ENCODE results near the gene MUS81. TPM values are rescaled to one million over a fixed set of nuclear protein-coding genes. Genes with fewer than 3 reads are reported as not detected.

Gene MUS81
- total and polyA plus RNA-seq, 2 of the 13 experiments (the other 11 are each of a cell fraction or from before 2014, with no cell fraction given): 25.6 to 30.2 TPM

GRCh38 chr11:65888163-65888814, 28.1 kb downstream of the MUS81 start, which contains the start of gene FIBP (continued):
- TF ChIP-seq ZNF512B (CRISPR knock-in tag; IDR thresholded peaks at IDR 0.05; ENCODE audit: borderline replicate concordance): no peak
- TF ChIP-seq ZNF138 (CRISPR knock-in tag; IDR thresholded peaks at IDR 0.05; ENCODE audit: low read depth): no peak
- TF ChIP-seq U2AF1 (optimal IDR thresholded peaks at IDR 0.05; ENCODE audit: low read depth, low read length): no peak
- TF ChIP-seq RBFOX2 (IDR thresholded peaks at IDR 0.05; ENCODE audit: low read depth, low read length): peak; percentile 93
- TF ChIP-seq RELA (CRISPR knock-in tag; IDR thresholded peaks at IDR 0.05): no peak
- no peak for TF ChIP-seq ZNF607 (CRISPR knock-in tag; IDR thresholded peaks at IDR 0.05; ENCODE audit: borderline replicate concordance)
- no peak for TF ChIP-seq ZNF367 (CRISPR knock-in tag; IDR thresholded peaks at IDR 0.05; ENCODE audit: borderline replicate concordance)
- peak; percentile 52 for TF ChIP-seq AGO1 (IDR thresholded peaks at IDR 0.05; ENCODE audit: low read depth, low read length, poor library complexity, severe bottlenecking)
- TF ChIP-seq SP140L (CRISPR knock-in tag; IDR thresholded peaks at IDR 0.05; ENCODE audit: borderline replicate concordance): no peak
- no peak for TF ChIP-seq ZNF235 (CRISPR knock-in tag; IDR thresholded peaks at IDR 0.05; ENCODE audit: borderline replicate concordance)
- TF ChIP-seq, protein P1, sequence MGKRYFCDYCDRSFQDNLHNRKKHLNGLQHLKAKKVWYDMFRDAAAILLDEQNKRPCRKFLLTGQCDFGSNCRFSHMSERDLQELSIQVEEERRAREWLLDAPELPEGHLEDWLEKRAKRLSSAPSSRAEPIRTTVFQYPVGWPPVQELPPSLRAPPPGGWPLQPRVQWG (CRISPR knock-in tag; IDR thresholded peaks at IDR 0.05; ENCODE audit: borderline replicate concordance, low read depth): no peak
- 0 out of 2 replicates have a peak, but pooled peaks have one; percentile 33 for TF ChIP-seq HOXA5 (CRISPR knock-in tag; IDR thresholded peaks at IDR 0.05)
- TF ChIP-seq MXI1 (IDR thresholded peaks at IDR 0.05; ENCODE audit: borderline replicate concordance, low read depth, low read length): peak; percentile 70; the same call in 1 of the 3 replicates
- no peak for TF ChIP-seq ZNF597 (CRISPR knock-in tag; IDR thresholded peaks at IDR 0.05)
- TF ChIP-seq, protein P2, sequence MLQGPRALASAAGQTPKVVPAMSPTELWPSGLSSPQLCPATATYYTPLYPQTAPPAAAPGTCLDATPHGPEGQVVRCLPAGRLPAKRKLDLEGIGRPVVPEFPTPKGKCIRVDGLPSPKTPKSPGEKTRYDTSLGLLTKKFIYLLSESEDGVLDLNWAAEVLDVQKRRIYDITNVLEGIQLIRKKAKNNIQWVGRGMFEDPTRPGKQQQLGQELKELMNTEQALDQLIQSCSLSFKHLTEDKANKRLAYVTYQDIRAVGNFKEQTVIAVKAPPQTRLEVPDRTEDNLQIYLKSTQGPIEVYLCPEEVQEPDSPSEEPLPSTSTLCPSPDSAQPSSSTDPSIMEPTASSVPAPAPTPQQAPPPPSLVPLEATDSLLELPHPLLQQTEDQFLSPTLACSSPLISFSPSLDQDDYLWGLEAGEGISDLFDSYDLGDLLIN (CRISPR knock-in tag; IDR thresholded peaks at IDR 0.05; ENCODE audit: borderline replicate concordance): no peak
- TF ChIP-seq, protein P3, sequence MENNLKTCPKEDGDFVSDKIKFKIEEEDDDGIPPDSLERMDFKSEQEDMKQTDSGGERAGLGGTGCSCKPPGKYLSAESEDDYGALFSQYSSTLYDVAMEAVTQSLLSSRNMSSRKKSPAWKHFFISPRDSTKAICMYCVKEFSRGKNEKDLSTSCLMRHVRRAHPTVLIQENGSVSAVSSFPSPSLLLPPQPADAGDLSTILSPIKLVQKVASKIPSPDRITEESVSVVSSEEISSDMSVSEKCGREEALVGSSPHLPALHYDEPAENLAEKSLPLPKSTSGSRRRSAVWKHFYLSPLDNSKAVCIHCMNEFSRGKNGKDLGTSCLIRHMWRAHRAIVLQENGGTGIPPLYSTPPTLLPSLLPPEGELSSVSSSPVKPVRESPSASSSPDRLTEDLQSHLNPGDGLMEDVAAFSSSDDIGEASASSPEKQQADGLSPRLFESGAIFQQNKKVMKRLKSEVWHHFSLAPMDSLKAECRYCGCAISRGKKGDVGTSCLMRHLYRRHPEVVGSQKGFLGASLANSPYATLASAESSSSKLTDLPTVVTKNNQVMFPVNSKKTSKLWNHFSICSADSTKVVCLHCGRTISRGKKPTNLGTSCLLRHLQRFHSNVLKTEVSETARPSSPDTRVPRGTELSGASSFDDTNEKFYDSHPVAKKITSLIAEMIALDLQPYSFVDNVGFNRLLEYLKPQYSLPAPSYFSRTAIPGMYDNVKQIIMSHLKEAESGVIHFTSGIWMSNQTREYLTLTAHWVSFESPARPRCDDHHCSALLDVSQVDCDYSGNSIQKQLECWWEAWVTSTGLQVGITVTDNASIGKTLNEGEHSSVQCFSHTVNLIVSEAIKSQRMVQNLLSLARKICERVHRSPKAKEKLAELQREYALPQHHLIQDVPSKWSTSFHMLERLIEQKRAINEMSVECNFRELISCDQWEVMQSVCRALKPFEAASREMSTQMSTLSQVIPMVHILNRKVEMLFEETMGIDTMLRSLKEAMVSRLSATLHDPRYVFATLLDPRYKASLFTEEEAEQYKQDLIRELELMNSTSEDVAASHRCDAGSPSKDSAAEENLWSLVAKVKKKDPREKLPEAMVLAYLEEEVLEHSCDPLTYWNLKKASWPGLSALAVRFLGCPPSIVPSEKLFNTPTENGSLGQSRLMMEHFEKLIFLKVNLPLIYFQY (CRISPR knock-in tag; IDR thresholded peaks at IDR 0.05; ENCODE audit: borderline replicate concordance): no peak
- 0 out of 2 replicates have a peak, but pooled peaks have one; percentile 36 for TF ChIP-seq ZNF747 (CRISPR knock-in tag; IDR thresholded peaks at IDR 0.05; ENCODE audit: borderline replicate concordance)
- no peak for TF ChIP-seq NR2F2 (IDR thresholded peaks at IDR 0.05; ENCODE audit: borderline replicate concordance, low read depth)
- TF ChIP-seq ZNF543 (CRISPR knock-in tag; IDR thresholded peaks at IDR 0.05): no peak
- TF ChIP-seq ESRRA (CRISPR knock-in tag; IDR thresholded peaks at IDR 0.05; ENCODE audit: low read depth): no peak

All from HepG2 (cell line).